ENCODE data around the gene LAD1.

- TF ChIP-seq POLR2A (IDR thresholded peaks at IDR 0.05) (no peak), CTCF (IDR thresholded peaks at IDR 0.05) (no peak), POLR2AphosphoS5 (IDR thresholded peaks at IDR 0.05; ENCODE audit: insufficient read depth in 1 of 2, low read depth in 1 of 2) (no peak)
Measured at GRCh38 chr1:201359031-201359872, 39.9 kb downstream of the LAD1 start.

All from vagina (tissue), 2 donors.